GM21825 (cell line): ENCODE results near the gene NENF.
"Not testable (repeated sequence)": the region's sequence is repeated elsewhere in the genome, so short reads cannot be mapped to it uniquely, and the experiment has no call there.

Source experiments
- ATAC-seq: cut with Tn5 transposase; IDR thresholded peaks from one replicate; pipeline ENCODE4 v1.9.1; 2021; ENCODE audit warnings: mild to moderate bottlenecking, moderate library complexity; ENCODE audit not compliant: unreplicated experiment

Gene NENF

GRCh38 chr1:212458817-212459216, 26.1 kb downstream of the NENF start:
- ATAC-seq: no peak

- no peak for ATAC-seq
Observed at GRCh38 chr1:212459656-212460055, 26.9 kb downstream of the NENF start.

- no peak for ATAC-seq
Observed at GRCh38 chr1:212460376-212460775, 27.7 kb downstream of the NENF start.

GRCh38 chr1:212461916-212462660, 29.4 kb downstream of the NENF start:
- ATAC-seq: no peak

- ATAC-seq: no peak
Observed at GRCh38 chr1:212463565-212464285, 31.0 kb downstream of the NENF start.

- ATAC-seq: no peak
Observed at GRCh38 chr1:212465311-212465710, 32.6 kb downstream of the NENF start.

GRCh38 chr1:212466437-212466836, 33.7 kb downstream of the NENF start:
- no peak for ATAC-seq

GRCh38 chr1:212466898-212467650, 34.4 kb downstream of the NENF start:
- no peak for ATAC-seq

- no peak for ATAC-seq
Observed at GRCh38 chr1:212467843-212468482, 35.2 kb downstream of the NENF start.

- no peak for ATAC-seq
Observed at GRCh38 chr1:212470059-212470458, 37.3 kb downstream of the NENF start.

GRCh38 chr1:212471286-212471685, 38.6 kb downstream of the NENF start:
- no peak for ATAC-seq

GRCh38 chr1:212471891-212472675, 39.4 kb downstream of the NENF start:
- ATAC-seq: no peak

- ATAC-seq: no peak
Observed at GRCh38 chr1:212473729-212474128, 41.0 kb downstream of the NENF start.

- no peak for ATAC-seq
Observed at GRCh38 chr1:212475151-212475550, 42.4 kb downstream of the NENF start.

- ATAC-seq: not testable (repeated sequence)
Observed at GRCh38 chr1:212475831-212476230, 43.1 kb downstream of the NENF start.

GRCh38 chr1:212477014-212477679, 44.4 kb downstream of the NENF start:
- peak; percentile 88 for ATAC-seq

GRCh38 chr1:212477680-212478466, 45.2 kb downstream of the NENF start:
- no peak for ATAC-seq

GRCh38 chr1:212478467-212479025, 45.8 kb downstream of the NENF start:
- ATAC-seq: no peak

GRCh38 chr1:212479188-212479587, 46.5 kb downstream of the NENF start:
- no peak for ATAC-seq
